ENCODE data around the gene CDHR2.

- no peak for TF ChIP-seq POLR2AphosphoS5 (IDR thresholded peaks at IDR 0.05; ENCODE audit: low read depth, low read length)
- no peak for TF ChIP-seq POLR2A (IDR thresholded peaks at IDR 0.05; ENCODE audit: low read depth, low read length)
- TF ChIP-seq TAF1 (IDR thresholded peaks at IDR 0.05; ENCODE audit: low read depth, low read length), result no peak
- TF ChIP-seq PAX5 (IDR thresholded peaks at IDR 0.05; ENCODE audit: insufficient read depth, low read length, severe bottlenecking), result no peak
- TF ChIP-seq POU2F2 (IDR thresholded peaks at IDR 0.05; ENCODE audit: low read depth, low read length), result no peak
These were observed at the start of gene CDHR2 for GRCh38 chr5:176548967-176549444.

Data from GM12891 (cell line).